WI38 (cell line): ENCODE measurements around the gene SMARCAD1.
A peak's percentile ranks its signal among the peaks of the same experiment; 100 is the strongest.

Experiments used
- H3K4me3 ChIP-seq: 2 replicates; pipeline ENCODE4 v1.5.1; 2011; ENCODE audit warnings: low read depth, mild to moderate bottlenecking, control low read depth, low read length
- TF ChIP-seq, protein P1 (sequence below): IDR thresholded peaks from 2 replicates; pipeline ENCODE4 v1.5.1; 2012; ENCODE audit warnings: low read depth, mild to moderate bottlenecking, control low read depth, low read length

Gene SMARCAD1

DNA sequence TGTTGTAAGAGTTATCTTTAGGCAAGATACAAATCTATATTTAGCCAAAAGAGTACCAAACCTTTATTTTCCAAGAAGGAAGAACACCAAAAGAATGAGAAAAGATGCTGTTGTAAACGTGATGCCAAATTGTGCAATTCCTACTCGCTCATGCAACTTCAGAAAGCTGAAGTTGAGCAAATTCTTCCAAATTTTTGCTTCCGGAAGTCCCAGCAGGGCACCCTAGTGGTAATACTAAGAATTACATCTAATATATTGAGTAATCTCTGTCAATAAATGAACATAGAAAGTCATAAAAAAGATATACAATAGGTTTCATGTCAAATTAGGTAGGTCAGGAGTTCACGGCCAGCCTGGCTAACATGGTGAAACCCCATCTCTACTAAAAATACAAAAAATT, 36.0 kb upstream of the SMARCAD1 start:
- TF ChIP-seq, protein P1, sequence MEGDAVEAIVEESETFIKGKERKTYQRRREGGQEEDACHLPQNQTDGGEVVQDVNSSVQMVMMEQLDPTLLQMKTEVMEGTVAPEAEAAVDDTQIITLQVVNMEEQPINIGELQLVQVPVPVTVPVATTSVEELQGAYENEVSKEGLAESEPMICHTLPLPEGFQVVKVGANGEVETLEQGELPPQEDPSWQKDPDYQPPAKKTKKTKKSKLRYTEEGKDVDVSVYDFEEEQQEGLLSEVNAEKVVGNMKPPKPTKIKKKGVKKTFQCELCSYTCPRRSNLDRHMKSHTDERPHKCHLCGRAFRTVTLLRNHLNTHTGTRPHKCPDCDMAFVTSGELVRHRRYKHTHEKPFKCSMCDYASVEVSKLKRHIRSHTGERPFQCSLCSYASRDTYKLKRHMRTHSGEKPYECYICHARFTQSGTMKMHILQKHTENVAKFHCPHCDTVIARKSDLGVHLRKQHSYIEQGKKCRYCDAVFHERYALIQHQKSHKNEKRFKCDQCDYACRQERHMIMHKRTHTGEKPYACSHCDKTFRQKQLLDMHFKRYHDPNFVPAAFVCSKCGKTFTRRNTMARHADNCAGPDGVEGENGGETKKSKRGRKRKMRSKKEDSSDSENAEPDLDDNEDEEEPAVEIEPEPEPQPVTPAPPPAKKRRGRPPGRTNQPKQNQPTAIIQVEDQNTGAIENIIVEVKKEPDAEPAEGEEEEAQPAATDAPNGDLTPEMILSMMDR, result no peak

DNA sequence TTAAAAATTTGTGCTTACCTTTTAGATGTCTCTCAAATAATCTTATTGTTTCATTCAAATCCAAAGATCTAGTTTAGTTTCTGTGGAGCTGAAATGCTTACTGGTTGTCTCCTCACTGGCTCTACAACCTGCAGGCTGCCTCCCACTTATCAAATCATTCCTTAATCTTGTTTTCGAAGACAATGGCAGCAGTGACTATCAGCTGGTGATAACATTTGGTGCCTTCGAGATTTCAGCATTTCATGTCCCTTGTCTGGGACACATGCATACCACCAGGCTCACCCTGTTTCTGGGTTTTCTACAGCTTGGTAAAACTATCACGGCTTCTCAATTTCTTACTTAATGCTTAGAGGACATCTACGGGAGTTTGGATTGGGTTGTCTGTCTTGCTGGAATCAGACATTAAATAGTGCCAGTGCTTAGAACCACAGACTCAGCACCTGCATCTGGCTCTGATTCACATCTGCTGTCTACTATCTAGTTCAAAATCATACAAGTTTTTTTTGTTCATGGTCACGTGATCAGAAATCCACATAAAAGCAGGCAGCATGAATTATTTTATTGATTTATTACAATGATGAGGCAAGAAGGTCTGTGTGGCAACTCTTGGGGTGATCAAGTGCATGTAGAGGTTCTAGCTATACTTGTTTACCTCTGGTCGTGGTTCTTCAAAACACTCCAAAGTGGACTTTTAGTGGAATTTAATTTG, 32.0 kb upstream of the SMARCAD1 start:
- TF ChIP-seq, protein P1, result no peak
- H3K4me3 ChIP-seq, result no peak overlapping the region

More for the DNA sequence above, 36.0 kb upstream of the SMARCAD1 start:
- H3K4me3 ChIP-seq, result no peak overlapping the region

GRCh38 chr4:94177822-94178221, 29.8 kb upstream of the SMARCAD1 start:
- TF ChIP-seq, protein P1, result no peak
- H3K4me3 ChIP-seq, result no peak overlapping the region

DNA sequence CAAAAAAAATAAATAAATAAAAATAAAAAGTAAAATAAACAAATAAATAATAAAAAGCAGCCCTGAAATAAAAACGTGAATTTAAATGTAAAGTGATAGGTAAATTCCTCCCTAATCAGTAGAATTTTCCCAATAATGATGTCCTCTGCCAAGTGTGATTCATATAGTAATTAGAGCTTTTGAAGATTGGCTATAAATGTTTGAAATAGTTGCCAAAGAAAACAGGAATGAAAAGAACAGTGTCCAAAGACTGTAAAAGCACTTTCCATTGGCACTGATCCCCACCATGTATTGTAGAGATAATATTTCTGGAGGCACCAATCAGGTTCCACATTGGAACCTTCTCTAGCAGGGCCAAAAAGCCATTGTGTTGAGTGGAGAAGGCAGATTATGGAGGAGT, 25.9 kb upstream of the SMARCAD1 start:
- H3K4me3 ChIP-seq, result no peak overlapping the region
- TF ChIP-seq, protein P1, result no peak

- H3K4me3 ChIP-seq, result no peak overlapping the region
- TF ChIP-seq, protein P1, result no peak
These were observed 4.9 kb upstream of the SMARCAD1 start for GRCh38 chr4:94202769-94203168.

DNA sequence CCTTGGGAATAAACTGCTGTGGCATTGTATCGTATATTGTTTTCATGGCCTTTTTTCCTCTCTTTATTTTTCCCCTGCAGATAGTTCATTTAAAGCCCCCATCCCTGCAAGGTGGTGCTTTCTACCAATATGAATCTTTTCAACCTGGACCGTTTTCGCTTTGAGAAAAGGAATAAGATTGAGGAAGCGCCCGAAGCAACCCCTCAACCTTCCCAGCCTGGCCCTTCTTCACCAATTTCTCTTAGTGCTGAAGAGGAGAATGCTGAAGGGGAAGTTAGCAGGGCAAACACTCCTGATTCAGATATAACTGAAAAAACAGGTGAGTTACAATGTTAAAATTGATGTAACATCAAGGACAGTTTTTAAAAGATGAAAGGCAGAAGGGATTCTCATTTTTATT, 601 bp downstream of the SMARCAD1 start:
- H3K4me3 ChIP-seq, result peak overlapping the region; percentile 90
- TF ChIP-seq, protein P1, result no peak

GRCh38 chr4:94208918-94209317, 1.3 kb downstream of the SMARCAD1 start:
- H3K4me3 ChIP-seq, result peak overlapping the region; percentile 90

More at GRCh38 chr4:94208918-94209317, 1.3 kb downstream of the SMARCAD1 start:
- TF ChIP-seq, protein P1, result no peak
